GM18858 (cell line): ENCODE measurements around the gene CNTNAP2.
A peak's percentile ranks its signal among the peaks of the same experiment; 100 is the strongest.
"Not testable (repeated sequence)": the region's sequence is repeated elsewhere in the genome, so short reads cannot be mapped to it uniquely, and the experiment has no call there.

Experiments used
- ATAC-seq: cut with Tn5 transposase; IDR thresholded peaks from one replicate; pipeline ENCODE4 v1.9.1; 2021; ENCODE audit not compliant: unreplicated experiment

Gene CNTNAP2

DNA sequence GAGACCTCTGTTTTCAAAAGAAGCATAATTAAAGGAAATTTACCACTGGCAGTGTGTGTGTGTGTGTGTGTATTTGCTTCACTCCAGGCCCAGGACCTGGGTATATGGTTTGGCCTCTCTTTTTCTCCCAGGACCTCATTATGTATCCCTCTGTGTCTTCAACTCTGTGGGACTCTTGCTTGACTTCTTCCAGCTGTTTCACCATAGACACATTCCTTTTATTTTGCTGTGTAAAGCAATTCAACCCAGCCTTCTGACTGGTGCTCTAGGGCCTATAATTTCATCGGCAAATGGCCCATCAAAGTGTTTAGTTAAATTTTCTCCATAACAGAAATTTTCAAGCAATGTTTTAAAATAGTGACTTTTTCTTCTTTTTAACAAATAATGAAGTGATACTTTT is 954.3 kb downstream of the CNTNAP2 start:
- no peak for ATAC-seq

DNA sequence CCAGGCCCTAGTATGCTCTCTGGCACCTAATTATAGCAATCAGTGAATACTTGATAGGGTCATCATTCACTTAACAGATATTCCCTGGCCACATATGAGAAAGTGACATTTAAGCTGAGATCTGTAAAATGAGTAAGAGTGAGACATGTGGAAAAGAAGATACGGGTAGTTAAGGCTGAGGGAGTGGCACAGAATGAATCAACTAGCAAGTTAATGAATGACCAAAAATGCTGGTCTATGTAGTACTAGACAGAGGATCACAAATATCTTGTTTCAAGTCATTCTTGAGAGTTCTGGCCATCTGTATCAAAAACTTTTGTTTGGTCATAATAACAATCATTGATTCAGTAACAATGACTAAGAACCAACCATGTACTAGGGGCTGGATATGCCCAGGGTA is 954.9 kb downstream of the CNTNAP2 start:
- no peak for ATAC-seq

DNA sequence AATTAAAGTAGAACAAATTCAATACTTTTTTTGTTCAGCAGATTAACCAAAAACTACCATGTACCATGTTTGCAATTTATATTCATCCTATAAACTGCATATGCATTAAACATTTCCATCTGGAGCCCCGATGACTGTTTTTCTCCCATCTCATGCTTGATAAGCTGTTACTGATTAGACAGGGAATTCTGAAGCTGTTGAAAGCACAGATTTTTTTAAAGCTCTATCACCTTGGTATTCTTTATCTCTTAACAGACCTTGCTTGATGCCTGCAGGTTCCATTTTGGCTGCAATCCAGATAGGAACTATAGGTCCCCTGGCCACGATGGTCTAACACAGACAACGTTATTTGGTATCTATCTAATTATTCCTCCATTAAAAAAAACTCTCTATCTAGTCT is 961.7 kb downstream of the CNTNAP2 start:
- ATAC-seq, result no peak

DNA sequence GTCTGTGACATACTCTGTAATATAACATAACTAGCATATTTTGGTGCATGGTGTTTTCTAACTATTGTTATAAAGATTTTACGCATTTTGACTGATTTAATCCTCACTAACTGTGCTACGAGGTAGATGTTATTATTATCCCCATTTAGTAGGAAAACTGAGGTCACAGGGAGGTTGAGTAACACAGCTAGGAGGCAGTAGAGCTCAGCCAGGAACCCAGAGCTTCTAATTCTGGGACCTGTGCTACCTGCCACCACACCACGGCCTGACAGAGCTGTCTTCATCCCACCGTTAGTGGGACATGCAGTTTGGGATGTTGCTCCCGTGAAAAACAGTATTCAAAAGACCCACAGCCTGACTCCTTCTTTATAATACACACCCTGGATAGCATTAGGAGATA is 962.5 kb downstream of the CNTNAP2 start:
- no peak for ATAC-seq

DNA sequence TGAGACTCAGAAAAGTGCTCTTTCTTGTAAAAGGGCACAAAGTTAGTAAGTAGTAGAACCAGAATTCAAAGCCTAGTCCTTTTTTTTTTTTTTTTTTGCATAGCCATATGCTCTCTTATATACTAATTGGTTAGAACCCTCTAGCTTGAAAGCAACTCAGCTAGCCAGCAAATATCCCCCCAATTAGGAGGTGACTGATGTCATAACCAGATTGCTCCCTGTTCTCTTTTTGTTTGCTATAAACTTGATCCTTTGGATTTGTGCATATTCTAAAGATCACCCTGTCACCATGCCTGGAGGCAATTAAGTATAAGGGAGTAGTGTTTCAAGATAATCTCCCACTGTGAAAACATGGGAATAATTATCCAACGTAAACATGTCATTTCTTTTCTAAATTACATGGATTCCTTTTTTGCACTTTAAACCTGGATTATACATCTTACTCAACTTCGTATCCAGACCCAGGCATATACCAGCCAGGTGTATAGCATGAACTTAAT is 963.4 kb downstream of the CNTNAP2 start:
- ATAC-seq, result no peak

DNA sequence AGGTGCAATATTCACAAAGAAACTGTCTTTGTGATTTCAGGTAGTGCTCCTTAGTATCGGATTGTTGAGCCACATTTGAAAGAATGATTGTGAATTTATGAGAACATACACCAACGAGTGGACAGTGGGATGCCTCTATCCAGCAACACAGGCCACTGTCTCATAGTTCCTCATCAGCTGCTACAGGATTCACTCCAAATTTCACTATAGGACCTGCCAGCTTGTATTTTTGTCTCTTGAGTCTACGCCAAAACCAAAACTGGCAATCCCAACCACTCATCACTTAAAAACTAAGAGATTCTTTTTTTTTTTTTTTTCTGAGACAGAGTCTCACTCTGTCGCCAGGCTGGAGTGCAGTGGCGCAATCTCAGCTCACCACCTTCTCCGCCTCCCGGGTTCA is 964.5 kb downstream of the CNTNAP2 start:
- ATAC-seq, result no peak

DNA sequence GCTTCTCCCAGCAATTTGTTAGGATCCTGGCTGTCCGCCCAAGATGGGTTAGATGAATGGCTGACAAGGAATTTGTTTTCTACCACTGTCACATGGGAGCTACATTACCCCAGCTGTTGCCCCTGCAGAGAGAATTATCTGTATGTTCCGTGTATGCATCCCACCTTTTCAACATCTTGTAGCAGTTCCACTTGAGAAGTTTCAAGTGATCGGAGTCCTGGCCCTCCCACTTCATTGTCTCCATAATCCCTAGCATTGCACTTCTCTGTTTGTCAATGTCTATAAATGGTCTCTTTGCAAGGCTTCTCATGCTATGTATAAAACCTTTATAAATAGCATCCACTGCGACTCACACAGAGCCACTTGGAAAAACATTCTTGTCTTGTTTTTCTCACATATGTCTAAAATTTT is 972.5 kb downstream of the CNTNAP2 start:
- ATAC-seq, result no peak

DNA sequence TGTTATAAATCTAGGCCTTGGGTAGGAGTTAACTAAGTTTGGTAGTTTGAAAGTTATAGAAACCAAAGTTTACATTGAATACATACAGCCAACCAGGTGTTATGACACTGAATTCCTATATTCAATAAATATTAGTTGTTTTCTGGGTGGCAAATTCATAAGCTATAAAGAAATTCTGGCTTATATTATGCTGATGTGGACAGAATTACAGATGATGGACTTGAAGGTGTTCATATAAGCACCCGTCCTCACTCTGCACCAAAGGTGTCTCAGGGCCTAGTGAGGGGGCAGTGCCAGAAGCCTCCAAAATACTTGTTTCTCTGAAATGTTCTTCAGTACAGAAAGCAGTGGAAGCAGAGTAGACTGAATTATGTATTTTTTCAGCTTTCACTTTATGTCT is 973.0 kb downstream of the CNTNAP2 start:
- ATAC-seq, result no peak

DNA sequence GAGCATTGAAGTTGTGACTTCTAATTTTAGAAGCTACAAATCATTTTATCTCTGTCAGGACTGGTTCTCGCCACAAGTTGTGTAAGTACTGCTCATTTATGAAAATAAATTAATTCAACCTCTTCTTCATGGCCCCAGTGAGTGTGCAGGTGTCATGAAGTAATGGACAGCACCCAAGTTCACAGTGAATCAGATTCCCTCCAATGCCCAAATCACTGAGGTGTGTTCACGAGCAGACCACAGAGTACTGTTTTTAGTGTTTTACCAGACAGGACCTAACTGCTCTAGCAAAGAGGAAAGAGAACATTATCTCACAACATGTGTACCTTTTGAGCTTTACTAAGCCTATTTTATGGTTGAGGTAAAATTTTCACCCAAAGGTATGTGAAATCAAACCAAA is 980.0 kb downstream of the CNTNAP2 start:
- no peak for ATAC-seq

DNA sequence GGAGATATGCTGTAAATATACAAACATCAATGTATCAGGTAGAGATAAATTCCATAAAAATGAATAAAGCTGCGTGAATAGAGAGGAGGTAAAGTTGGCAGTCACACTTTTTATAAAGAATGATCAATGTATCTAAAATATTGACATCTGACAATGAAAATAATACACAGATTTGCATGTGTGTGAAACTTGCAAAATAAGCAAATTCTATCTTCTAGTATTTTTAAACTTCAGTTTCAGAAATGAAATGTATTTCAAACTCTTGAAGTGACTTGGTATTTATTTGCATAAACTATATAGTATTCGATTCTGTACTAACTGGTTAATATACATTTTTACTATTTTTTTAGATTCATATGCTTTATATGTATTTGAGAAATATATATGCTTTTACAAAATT is 986.6 kb downstream of the CNTNAP2 start:
- no peak for ATAC-seq

DNA sequence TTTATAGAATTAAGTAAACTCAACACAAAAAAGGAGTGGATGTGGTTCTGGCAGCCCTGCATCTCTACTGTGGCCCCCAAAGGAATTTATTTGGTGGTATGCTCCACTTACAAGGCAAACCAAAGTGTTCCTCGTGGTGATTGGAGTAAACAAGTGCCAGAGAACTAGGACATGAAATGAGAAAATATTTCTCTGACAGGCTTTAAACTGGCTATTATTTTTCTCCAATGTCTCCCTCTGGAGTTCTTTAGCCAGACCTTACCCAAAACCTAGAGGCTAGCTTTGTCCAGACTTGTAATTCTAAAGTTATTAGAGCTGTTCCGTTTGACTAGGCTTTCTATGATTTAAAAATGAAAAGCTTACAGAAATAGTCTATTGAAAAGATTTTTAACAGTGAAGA is 990.1 kb downstream of the CNTNAP2 start:
- ATAC-seq, result no peak

DNA sequence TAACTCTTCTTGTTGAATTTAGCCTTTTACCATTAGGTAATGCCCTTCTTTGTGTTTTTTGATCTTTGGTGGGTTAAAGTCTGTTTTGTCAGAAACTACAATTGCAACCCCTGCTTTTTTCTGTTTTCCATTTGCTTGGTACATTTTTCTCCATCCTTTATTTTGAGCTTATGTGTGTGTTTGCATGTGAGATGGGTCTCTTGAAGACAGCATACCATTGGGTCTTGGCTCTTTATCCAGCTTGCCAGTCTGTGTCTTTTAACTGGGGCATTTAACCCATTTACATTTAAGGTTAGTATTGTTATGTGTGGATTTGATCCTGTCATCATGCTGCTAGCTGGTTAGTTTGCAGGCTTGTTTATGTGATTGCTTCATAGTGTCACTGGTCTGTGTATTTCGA is 997.9 kb downstream of the CNTNAP2 start:
- not testable (repeated sequence) for ATAC-seq

DNA sequence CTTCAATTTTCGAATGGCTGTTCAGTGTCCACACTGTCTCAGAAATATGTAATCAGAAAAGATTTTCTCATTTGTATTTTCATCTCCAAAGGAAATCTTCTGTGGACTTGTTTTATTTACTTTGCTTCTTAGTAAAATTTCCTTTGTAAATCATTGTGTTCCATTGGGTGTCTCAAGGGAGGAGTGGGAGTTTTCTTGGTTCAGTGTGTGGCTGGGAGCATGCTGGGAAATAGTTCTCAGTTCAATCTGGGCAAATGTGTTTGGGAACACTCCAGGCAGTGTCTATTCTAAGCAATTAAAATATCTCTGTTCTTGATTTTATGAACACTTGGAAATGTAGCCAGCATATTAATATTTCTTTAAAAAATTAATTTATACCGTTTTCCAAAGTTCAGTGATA is 1019.8 kb downstream of the CNTNAP2 start:
- ATAC-seq, result no peak

DNA sequence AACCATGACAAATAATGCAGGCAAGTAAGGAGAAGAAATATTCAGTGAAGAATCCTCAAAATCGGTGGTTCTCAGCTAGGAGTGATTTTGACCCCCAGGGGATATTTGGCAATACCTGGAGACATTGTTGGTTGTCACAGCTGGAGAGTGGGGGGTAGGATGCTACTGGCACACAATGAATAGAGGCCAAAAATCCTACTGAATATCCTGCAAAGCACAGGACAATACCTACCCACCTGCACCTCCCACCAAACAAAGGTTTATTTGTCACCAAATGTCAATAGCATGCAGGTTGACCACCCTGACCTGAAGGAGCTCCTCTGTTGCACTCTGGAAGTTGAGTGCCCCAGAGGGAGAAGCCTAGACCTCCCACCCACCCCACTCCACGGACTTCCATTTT is 1028.6 kb downstream of the CNTNAP2 start:
- ATAC-seq, result no peak

DNA sequence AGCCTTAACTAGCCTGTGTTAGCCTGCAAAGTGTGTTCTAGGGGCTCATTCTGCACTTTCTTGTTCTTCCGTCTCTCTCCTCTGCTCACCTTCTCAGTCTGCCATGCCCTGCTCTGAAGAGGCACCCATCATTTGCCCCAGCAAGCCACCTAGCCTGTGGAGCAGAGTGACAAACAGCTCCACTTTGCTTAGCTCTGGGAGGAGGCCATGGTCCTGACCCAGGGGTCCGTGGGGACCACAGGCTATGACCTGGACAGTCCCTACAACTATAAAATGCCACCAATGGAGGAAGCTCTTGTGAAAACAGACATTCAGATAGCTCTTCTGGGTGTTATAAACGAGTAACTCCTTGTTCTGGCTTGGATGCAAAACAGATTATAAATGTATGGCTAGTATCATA is 1029.6 kb downstream of the CNTNAP2 start:
- ATAC-seq, result no peak

DNA sequence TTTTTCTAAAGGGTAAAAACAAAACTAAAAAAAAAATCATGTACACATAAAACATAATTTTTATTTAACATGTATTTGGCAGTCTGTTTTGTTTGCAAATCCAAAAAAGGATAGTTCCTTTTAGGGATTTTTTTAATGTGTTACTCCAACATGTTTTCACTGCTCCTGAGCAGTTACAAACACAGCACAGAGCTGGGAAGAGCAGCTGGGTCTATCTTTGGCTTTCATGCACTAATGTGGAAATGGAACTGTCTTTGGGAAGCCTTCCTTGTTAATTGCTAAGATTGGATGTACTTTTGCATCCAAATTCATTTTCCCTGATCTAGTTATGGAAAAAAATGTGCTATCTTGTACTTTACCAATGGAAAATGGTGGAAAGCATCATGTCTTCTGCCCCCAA is 1035.1 kb downstream of the CNTNAP2 start:
- ATAC-seq, result no peak

DNA sequence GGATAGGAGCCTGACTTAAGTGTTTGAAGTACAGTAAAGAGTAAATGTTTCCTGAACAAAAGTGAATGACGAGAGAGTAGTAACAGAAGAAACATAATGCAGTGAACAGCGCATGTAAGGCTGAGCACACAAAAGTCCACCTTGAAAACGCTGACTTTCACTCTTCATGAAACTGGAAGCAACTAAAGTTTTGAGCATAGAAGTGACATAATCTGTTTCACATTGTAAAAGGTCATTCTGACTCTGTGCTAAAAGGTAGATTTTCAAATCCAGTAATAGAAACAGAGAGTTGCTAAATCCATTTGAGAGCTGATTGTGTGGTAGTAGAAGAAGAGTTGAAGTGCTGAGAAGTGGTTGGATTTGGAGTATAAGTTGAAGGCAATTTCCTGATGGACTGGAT is 1037.0 kb downstream of the CNTNAP2 start:
- peak; percentile 47 for ATAC-seq

DNA sequence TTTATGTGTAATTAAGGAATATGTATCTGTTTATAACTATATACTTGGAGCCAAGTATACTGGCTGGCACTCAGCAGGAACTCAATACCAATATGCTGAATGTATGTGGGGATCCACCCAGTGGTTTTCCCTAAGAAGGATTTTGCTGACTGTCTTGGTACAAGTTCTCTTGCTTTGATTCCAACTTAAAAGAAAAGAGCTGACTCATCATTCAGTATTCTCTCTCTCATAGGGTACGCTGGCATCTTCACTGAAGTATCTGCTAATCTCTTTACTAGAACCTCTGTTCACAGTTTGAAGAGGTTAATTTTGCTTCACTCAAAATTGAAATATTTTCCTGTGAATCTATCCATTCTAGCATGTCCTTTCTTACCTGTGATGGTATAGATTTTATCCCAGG is 1044.8 kb downstream of the CNTNAP2 start:
- ATAC-seq, result no peak

DNA sequence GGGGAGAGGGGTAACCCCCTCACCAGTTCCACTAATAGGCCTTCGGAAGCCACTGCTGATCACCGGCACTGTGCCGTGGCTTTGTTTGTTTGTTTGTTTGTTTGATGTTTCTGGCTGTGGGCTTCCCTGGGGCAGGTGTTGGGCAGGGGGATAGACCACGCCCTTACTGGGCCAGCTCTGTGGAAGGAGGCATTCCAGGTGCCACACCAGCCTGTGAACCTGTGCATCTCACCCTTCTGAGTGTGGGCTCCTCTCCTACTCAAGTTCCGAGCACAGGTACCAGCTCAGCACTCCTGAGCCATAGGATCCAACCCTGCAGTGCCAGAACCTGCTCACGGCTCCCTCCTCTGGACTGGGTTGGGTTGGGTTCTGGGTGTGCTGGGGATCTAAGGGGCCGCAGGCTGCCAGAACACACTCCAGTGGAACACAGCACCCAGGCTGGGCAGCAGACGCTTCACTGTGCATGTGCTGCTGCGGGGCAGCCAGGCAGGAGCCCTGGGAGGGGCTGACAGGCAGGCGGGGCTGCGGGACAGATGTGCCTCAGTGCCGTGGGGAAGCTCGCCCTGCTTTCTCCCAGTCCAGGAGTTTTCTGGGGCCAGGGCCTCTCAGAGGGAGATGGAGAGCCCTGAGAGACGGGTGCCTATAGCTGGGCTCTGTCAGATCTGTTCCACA is 1053.9 kb downstream of the CNTNAP2 start:
- ATAC-seq, result no peak

DNA sequence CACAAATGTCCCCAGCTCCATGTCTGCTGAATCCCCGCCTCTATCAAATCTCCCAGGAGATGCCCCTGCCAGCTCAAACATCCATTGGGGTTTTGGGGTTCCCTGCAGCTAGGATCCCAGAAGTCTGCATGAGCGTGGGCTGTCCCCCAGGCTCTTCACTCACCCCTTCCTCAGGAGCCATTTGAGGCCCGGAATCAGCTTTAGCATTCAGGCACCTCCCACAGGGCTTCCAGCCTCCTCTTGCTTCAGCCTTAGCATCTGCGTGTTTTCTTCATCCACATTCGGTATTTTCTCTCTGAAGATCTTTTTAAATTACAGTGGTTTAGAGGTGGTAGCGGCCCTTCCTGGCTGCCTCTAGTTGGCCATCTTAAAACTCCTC is 1054.4 kb downstream of the CNTNAP2 start:
- no peak for ATAC-seq

DNA sequence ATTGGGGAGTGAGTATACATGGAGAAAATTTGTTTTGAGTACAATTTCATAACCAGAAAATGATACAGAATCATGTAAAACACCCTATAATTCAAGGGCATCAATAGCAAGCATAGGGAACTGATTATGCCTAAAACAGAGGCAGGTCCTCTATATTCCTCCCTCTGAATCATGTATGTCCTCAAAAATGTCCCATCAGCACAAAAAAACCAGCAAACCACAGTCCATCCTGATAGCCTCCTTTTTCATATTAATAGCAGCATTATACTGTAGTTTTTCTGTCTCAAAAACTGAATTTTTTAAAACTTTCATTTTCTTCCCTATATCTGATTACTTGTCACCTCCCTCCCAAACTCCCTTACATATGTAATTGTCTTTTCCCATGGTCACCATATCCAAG is 1057.3 kb downstream of the CNTNAP2 start:
- ATAC-seq, result no peak

DNA sequence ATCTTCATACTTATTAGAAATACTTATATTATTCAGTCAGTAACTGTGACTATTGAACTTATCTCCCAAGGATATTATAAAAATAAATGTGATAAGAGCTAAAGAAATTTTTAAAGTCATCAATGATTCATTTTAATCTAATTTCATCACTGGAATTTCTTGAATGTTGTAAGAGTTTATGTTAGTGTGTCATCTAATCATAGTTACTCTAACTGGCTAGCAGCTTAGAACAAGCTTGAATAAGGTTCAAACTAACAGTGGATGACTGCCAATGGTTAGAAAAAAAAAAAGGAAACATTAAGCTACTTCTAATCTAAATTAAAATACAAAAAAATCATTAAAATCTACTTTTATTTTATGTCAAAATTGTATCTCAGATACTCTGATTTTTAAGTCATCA is 1066.3 kb downstream of the CNTNAP2 start:
- ATAC-seq, result no peak

DNA sequence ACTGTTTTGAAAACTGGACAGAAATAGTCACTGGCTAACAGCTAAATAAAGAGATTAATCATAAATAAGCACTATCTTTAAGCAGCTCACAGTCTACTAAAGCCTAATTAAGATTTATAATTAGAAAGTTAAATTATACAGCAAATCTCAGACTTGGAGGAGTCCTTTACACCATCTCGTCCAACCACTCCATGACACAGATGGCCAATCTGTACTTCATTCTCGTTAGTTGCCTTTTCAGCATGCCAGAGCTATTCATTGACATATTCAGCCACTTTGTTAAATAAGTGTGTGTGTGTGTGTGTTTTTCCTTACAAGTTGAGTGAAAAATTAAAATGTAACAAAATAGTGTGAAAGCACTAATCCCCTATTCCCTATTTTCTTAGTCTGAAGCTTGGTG is 1066.7 kb downstream of the CNTNAP2 start:
- ATAC-seq, result no peak
